Mesenchymal stem cell (in vitro differentiated cells and primary cell): ENCODE data around the gene RBM26.

Source experiments
- DNase-seq: peaks from one replicate; pipeline ENCODE4 v3.0.0-alpha.2; 2013
- H2AFZ ChIP-seq: one replicate; pipeline ENCODE4 v1.6.1; 2013; ENCODE audit warnings: low read depth, mild to moderate bottlenecking, control low read depth, inconsistent platforms, low read length, moderate library complexity
- H2AK5ac ChIP-seq: 2 replicates; pipeline ENCODE4 v1.6.1; 2013; ENCODE audit warnings: low read length, moderate library complexity, mild to moderate bottlenecking, inconsistent platforms; ENCODE audit not compliant: severe bottlenecking
- H2BK120ac ChIP-seq: one replicate; pipeline ENCODE4 v1.6.1; 2013; ENCODE audit warnings: low read depth, mild to moderate bottlenecking, inconsistent platforms, low read length, moderate library complexity
- H2BK12ac ChIP-seq, 2 experiments: one replicate each; pipeline ENCODE4 v1.6.1; 2013; ENCODE audit warnings: inconsistent platforms in 2 of 2, low read length in 2 of 2, mild to moderate bottlenecking in 2 of 2, moderate library complexity in 2 of 2, control low read depth in 1 of 2
- H2BK15ac ChIP-seq: one replicate; pipeline ENCODE4 v1.6.1; 2013; ENCODE audit warnings: mild to moderate bottlenecking, low read depth, inconsistent platforms; ENCODE audit not compliant: poor library complexity, severe bottlenecking
- H2BK5ac ChIP-seq: 2 replicates; pipeline ENCODE4 v1.6.1; 2013; ENCODE audit warnings: low read depth, mild to moderate bottlenecking, low read length, control low read depth, inconsistent platforms; ENCODE audit not compliant: poor library complexity, severe bottlenecking
- H3K14ac ChIP-seq, 2 experiments: one replicate each; pipeline ENCODE4 v1.6.1; 2013; ENCODE audit warnings: inconsistent platforms in 2 of 2, low read length in 2 of 2, control low read depth in 1 of 2, mild to moderate bottlenecking in 1 of 2, moderate library complexity in 1 of 2
- H3K18ac ChIP-seq, 2 experiments: one replicate each; pipeline ENCODE4 v1.6.1; 2013; ENCODE audit warnings: inconsistent platforms in 2 of 2, low read length in 2 of 2, control low read depth in 1 of 2, low read depth in 1 of 2, mild to moderate bottlenecking in 1 of 2
- H3K23ac ChIP-seq, 2 experiments: one replicate each; pipeline ENCODE4 v1.6.1; 2013; ENCODE audit warnings: inconsistent platforms in 2 of 2, low read length in 2 of 2, mild to moderate bottlenecking in 2 of 2, moderate library complexity in 2 of 2, control low read depth in 1 of 2
- H3K27ac ChIP-seq: 2 replicates; pipeline ENCODE4 v1.5.1; 2013; ENCODE audit warnings: mild to moderate bottlenecking, moderate library complexity, low read length, control low read depth, inconsistent platforms; ENCODE audit not compliant: poor library complexity, severe bottlenecking
- H3K27me3 ChIP-seq, 2 experiments: 2 replicates each; pipeline versions ENCODE4 v1.6.1 to v1.7.0; 2013; ENCODE audit warnings: low read length in 2 of 2, mild to moderate bottlenecking in 2 of 2, moderate library complexity in 2 of 2, control low read depth in 1 of 2, inconsistent platforms in 1 of 2; ENCODE audit not compliant: control insufficient read depth in 1 of 2, insufficient read depth in 1 of 2
- H3K36me3 ChIP-seq, 2 experiments: 2 replicates each; pipeline versions ENCODE4 v1.6.1 to v1.7.0; 2013; ENCODE audit warnings: low read length in 2 of 2, control low read depth in 1 of 2, inconsistent platforms in 1 of 2, low read depth in 1 of 2, mild to moderate bottlenecking in 1 of 2; ENCODE audit not compliant: insufficient read depth in 2 of 2, control insufficient read depth in 1 of 2
- H3K4ac ChIP-seq, 2 experiments: one replicate each; pipeline ENCODE4 v1.6.1; 2013; ENCODE audit warnings: inconsistent platforms in 2 of 2, low read length in 2 of 2, mild to moderate bottlenecking in 2 of 2, moderate library complexity in 2 of 2, control low read depth in 1 of 2, low read depth in 1 of 2
- H3K4me1 ChIP-seq: 2 replicates; pipeline ENCODE4 v1.6.1; 2013; ENCODE audit warnings: low read depth, low read length, control low read depth; ENCODE audit not compliant: control insufficient read depth, insufficient read depth
- H3K4me2 ChIP-seq: 2 replicates; pipeline ENCODE4 v1.6.1; 2013; ENCODE audit warnings: low read length, mild to moderate bottlenecking, inconsistent platforms; ENCODE audit not compliant: poor library complexity, severe bottlenecking
- H3K4me3 ChIP-seq, 2 experiments: 2 replicates each; pipeline versions ENCODE4 v1.5.1 to v1.7.0; 2013; ENCODE audit warnings: low read length in 2 of 2, mild to moderate bottlenecking in 2 of 2, control low read depth in 1 of 2, low read depth in 1 of 2; ENCODE audit not compliant: insufficient read depth in 1 of 2
- H3K79me1 ChIP-seq: replicated peaks from 2 replicates; pipeline ENCODE4 v1.6.1; 2013; ENCODE audit warnings: mild to moderate bottlenecking, control low read depth, low read length, inconsistent platforms; ENCODE audit not compliant: poor library complexity, severe bottlenecking
- H3K9ac ChIP-seq: 2 replicates; pipeline ENCODE4 v1.7.0; 2013; ENCODE audit warnings: mild to moderate bottlenecking, low read length, moderate library complexity
- H3K9me3 ChIP-seq: 2 replicates; pipeline ENCODE4 v1.7.0; 2013; ENCODE audit warnings: mild to moderate bottlenecking, low read length; ENCODE audit not compliant: control insufficient read depth
- H4K8ac ChIP-seq: one replicate; pipeline ENCODE4 v1.6.1; 2013; ENCODE audit warnings: inconsistent platforms, mild to moderate bottlenecking, low read length, moderate library complexity
- H4K91ac ChIP-seq: one replicate; pipeline ENCODE4 v1.6.1; 2013; ENCODE audit warnings: mild to moderate bottlenecking, low read length, inconsistent platforms
- WGBS: methylation state at CpG from one replicate; pipeline ENCODE4 v1.1.7; 2013; ENCODE audit warnings: mixed read lengths; 5-methylcytosine and 5-hydroxymethylcytosine counted together

The RBM26 gene

DNA sequence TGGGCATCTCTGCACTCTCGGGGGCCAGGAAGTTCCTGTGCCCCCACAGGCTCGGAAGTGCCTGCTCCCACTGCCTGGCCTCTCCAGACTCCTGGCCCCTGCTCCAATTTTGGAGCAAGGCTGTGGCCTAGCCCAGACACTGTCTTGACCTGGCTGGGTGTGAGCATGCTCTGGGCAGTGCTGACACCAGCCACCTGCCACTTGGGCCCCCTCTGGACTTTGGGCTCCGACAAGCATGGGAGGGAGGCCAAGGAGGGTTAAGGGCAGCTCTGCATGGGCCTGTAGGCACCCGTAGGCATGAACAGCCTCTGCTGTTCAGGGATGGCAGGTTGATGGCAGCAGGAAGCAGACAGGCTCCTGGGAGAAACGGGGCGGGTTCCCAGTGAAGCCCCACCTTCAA lies 26.0 kb upstream of the RBM26 start:
- Histone ChIP-seq H3K4me2 (no peak overlapping the region), H3K18ac (no peak overlapping the region), H3K79me1 (no peaks in the 10 kb centered on the region), H2AFZ (no peak overlapping the region), H3K27ac (no peak overlapping the region), H3K9me3 (no peaks in the 10 kb centered on the region), H3K4me3 (no peak overlapping the region), H3K4ac (no peak overlapping the region), H2AK5ac (no peak overlapping the region), H3K36me3 (peaks cover 0 to 5% of the 10 kb centered on the region in 2 experiments), H2BK120ac (no peak overlapping the region), H3K23ac (no peak overlapping the region), H3K4me1 (no peaks in the 10 kb centered on the region), H3K27me3 (no peaks in the 10 kb centered on the region), H4K8ac (no peak overlapping the region), H2BK12ac (peak overlapping the region in 1 of 2 experiments; percentile 56), H2BK15ac (peak overlapping the region; percentile 19), H4K91ac (peak overlapping the region; percentile 73), H3K14ac (no peak overlapping the region), H2BK5ac (no peak overlapping the region), H3K9ac (no peak overlapping the region)
- DNase-seq: no peak
- 96% methylated on average over 4 of the region's 6 CpGs for WGBS

DNA sequence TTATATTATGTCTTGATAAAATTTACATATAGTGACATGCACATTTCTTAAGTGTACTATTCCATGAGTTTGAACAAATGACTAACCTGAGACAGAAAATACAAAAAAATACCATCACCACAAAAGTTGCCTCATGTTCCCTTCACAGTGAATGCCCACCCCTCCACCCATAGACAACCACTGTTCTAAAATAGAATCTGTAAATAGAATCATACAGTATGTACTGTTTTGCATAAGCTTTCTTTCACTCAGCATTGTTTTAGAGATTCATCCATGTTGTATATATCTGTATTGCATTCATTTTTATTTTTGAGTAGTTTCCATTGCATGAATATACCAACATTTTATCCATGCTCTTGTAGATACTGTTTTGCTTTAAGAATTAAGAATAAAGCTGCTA lies 23.3 kb upstream of the RBM26 start:
- Histone ChIP-seq H4K8ac (no peak overlapping the region), H3K23ac (no peak overlapping the region), H2BK15ac (no peak overlapping the region), H3K4me3 (no peak overlapping the region), H2AK5ac (no peak overlapping the region), H3K14ac (no peak overlapping the region), H4K91ac (no peak overlapping the region), H3K27me3 (no peaks in the 10 kb centered on the region), H2BK5ac (peak overlapping the region; percentile 19), H3K18ac (no peak overlapping the region), H3K4me2 (no peak overlapping the region), H3K4ac (no peak overlapping the region), H2AFZ (no peak overlapping the region), H3K79me1 (no peaks in the 10 kb centered on the region), H3K9me3 (no peaks in the 10 kb centered on the region), H2BK120ac (no peak overlapping the region), H3K36me3 (peaks cover 0 to 5% of the 10 kb centered on the region in 2 experiments), H3K27ac (no peak overlapping the region), H3K9ac (no peak overlapping the region), H3K4me1 (no peaks in the 10 kb centered on the region), H2BK12ac (no peak overlapping the region)
- no peak for DNase-seq

DNA sequence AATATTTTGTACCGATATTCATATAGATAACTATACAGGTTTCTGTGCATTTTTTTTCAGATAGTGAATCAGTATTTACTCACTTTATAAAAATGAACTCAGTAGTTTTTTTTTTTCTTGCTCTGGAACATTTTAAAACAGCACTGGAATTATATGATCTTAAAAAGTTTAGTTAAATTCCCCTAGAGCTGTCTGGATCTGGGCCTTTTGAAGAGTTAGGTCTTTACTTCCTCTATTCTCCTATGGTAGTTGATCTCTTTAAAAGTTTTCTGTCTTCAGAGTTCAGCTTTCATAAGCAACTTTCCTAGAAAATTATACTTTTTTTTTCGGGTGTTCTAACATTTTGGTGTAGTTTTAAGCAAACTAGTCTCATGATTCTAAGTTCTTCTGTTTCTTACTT lies 21.8 kb upstream of the RBM26 start:
- Histone ChIP-seq H2BK12ac (no peak overlapping the region), H3K27me3 (no peaks in the 10 kb centered on the region), H2BK15ac (no peak overlapping the region), H4K91ac (no peak overlapping the region), H2AFZ (no peak overlapping the region), H3K9ac (no peak overlapping the region), H3K4me2 (no peak overlapping the region), H3K36me3 (peaks cover 0 to 5% of the 10 kb centered on the region in 2 experiments), H3K23ac (no peak overlapping the region), H3K4me3 (no peak overlapping the region), H3K27ac (no peak overlapping the region), H3K9me3 (no peaks in the 10 kb centered on the region), H3K4ac (no peak overlapping the region), H2BK120ac (no peak overlapping the region), H2BK5ac (no peak overlapping the region), H2AK5ac (no peak overlapping the region), H3K4me1 (peaks cover 3% of the 10 kb centered on the region), H4K8ac (no peak overlapping the region), H3K79me1 (no peaks in the 10 kb centered on the region), H3K18ac (no peak overlapping the region), H3K14ac (no peak overlapping the region)
- DNase-seq: no peak
- no CpG with 5 or more reads among the region's 2 CpGs for WGBS

DNA sequence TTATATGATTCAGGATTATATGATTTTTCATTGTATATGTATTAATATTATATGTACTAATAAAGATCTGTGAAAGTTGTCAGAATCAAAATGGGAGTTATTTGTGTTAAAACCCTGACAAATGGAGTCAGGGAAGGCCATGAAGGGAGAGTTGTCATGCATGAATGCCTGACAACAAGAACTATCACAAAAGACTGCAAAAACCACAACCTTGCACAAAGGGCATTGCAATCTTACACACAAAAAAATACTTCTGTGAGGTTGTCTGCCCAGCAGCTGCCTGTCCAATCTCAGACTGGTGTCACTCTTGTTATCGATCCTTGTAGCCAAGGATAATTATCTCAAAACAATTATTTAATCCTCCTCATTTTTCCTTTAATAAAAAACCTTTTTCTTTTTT lies 21.2 kb upstream of the RBM26 start:
- Histone ChIP-seq H3K4me3 (no peak overlapping the region), H3K23ac (no peak overlapping the region), H3K36me3 (peaks cover 0 to 5% of the 10 kb centered on the region in 2 experiments), H2AK5ac (no peak overlapping the region), H3K27me3 (no peaks in the 10 kb centered on the region), H2BK5ac (no peak overlapping the region), H2BK12ac (no peak overlapping the region), H4K91ac (no peak overlapping the region), H2BK15ac (no peak overlapping the region), H2BK120ac (no peak overlapping the region), H3K27ac (no peak overlapping the region), H3K4me1 (peaks cover 3% of the 10 kb centered on the region), H3K9ac (no peak overlapping the region), H3K18ac (no peak overlapping the region), H3K14ac (no peak overlapping the region), H2AFZ (no peak overlapping the region), H3K9me3 (no peaks in the 10 kb centered on the region), H3K79me1 (no peaks in the 10 kb centered on the region), H4K8ac (no peak overlapping the region), H3K4ac (no peak overlapping the region), H3K4me2 (no peak overlapping the region)
- DNase-seq: no peak
- WGBS: 96% methylated on average over 1 of the region's 1 CpG
